Neural progenitor cell (in vitro differentiated cells): ENCODE results near the gene PHF13.

ENCODE experiments used
- CTCF ChIP-seq: fragments of 200-600 bp; sonication (generic); IDR thresholded peaks from 2 replicates; pipeline ENCODE4 v1.5.1; 2017; ENCODE audit warnings: antibody characterized with exemption, mild to moderate bottlenecking
- EZH2 ChIP-seq: fragments of 200-600 bp; sonication (generic); IDR thresholded peaks from 2 replicates; pipeline ENCODE4 v1.6.1; 2017; ENCODE audit warnings: antibody characterized with exemption, mild to moderate bottlenecking, moderate library complexity
- EZH2phosphoT487 ChIP-seq: fragments of 200-600 bp; sonication (generic); IDR thresholded peaks from 2 replicates; pipeline ENCODE4 v1.6.1; 2017; ENCODE audit warnings: antibody characterized with exemption

GRCh38 chr1:6623269-6623965 is 9.9 kb downstream of the PHF13 start:
- TF ChIP-seq CTCF, result no peak
- TF ChIP-seq EZH2, result no peak
- no peak for TF ChIP-seq EZH2phosphoT487
